Measurements from ENCODE around the gene SESN1.

The SESN1 gene

GRCh38 chr6:109050447-109051102 lies 44.1 kb downstream of the SESN1 start:
- DNase-seq (ENCODE audit: low spot score): no peak
- no peak for TF ChIP-seq CTCF (IDR thresholded peaks at IDR 0.05; ENCODE audit: extremely low read depth, missing control alignments)

GRCh38 chr6:109050012-109050411 lies 44.6 kb downstream of the SESN1 start:
- no peak for DNase-seq (ENCODE audit: low spot score)
- TF ChIP-seq CTCF (IDR thresholded peaks at IDR 0.05; ENCODE audit: extremely low read depth, missing control alignments): no peak

- no peak for TF ChIP-seq CTCF (IDR thresholded peaks at IDR 0.05; ENCODE audit: extremely low read depth, missing control alignments)
- no peak for DNase-seq (ENCODE audit: low spot score)
Measured at GRCh38 chr6:109048670-109049415, 45.8 kb downstream of the SESN1 start.

- TF ChIP-seq CTCF (IDR thresholded peaks at IDR 0.05; ENCODE audit: extremely low read depth, missing control alignments): no peak
- no peak for DNase-seq (ENCODE audit: low spot score)
Measured at GRCh38 chr6:109048176-109048575, 46.5 kb downstream of the SESN1 start.

GRCh38 chr6:109045493-109045892 lies 49.2 kb downstream of the SESN1 start:
- no peak for DNase-seq (ENCODE audit: low spot score)
- no peak for TF ChIP-seq CTCF (IDR thresholded peaks at IDR 0.05; ENCODE audit: extremely low read depth, missing control alignments)

- DNase-seq (ENCODE audit: low spot score): no peak
Measured at GRCh38 chr6:109039795-109040194, 54.9 kb downstream of the SESN1 start.

More at GRCh38 chr6:109039795-109040194, 54.9 kb downstream of the SESN1 start:
- TF ChIP-seq CTCF (IDR thresholded peaks at IDR 0.05; ENCODE audit: extremely low read depth, missing control alignments): no peak

Data from GM20000 (cell line).